Renal cortical epithelial cell (primary cell): ENCODE results near the gene CKB. TPM values are rescaled to one million over a fixed set of nuclear protein-coding genes. Genes with fewer than 3 reads are reported as not detected.

Experiments used
- DNase-seq: peaks from one replicate; pipeline ENCODE4 v3.0.0-alpha.2; 2011; ENCODE audit warnings: low read depth
- total RNA-seq: library from RNA; depleted of rRNA; stranded (reverse); fragments of >200 nt; gene quantifications from 2 replicates; pipeline ENCODE4 v1.2.3, GENCODE V29; 2014

CKB gene
- total RNA-seq, 1 donor from 2014 or later: 340 TPM

GRCh38 chr14:103549361-103550311 lies 27.0 kb upstream of the CKB start:
- DNase-seq: no peak

- no peak for DNase-seq
These were observed 26.1 kb upstream of the CKB start for GRCh38 chr14:103548463-103549351.

GRCh38 chr14:103547941-103548462 lies 25.4 kb upstream of the CKB start:
- no peak for DNase-seq

GRCh38 chr14:103547455-103547940 lies 24.9 kb upstream of the CKB start:
- no peak for DNase-seq

- no peak for DNase-seq
These were observed 24.2 kb upstream of the CKB start for GRCh38 chr14:103546652-103547454.

- DNase-seq: no peak
These were observed 23.5 kb upstream of the CKB start for GRCh38 chr14:103545915-103546651.

GRCh38 chr14:103545219-103545914 lies 22.7 kb upstream of the CKB start:
- DNase-seq: no peak

- DNase-seq: no peak
These were observed 22.0 kb upstream of the CKB start for GRCh38 chr14:103544388-103545218.

- DNase-seq: no peak
These were observed 21.2 kb upstream of the CKB start for GRCh38 chr14:103543721-103544387.

GRCh38 chr14:103543140-103543539 lies 20.5 kb upstream of the CKB start:
- DNase-seq: no peak

- DNase-seq: no peak
These were observed 20.0 kb upstream of the CKB start for GRCh38 chr14:103542605-103543088.

GRCh38 chr14:103541709-103542604 lies 19.3 kb upstream of the CKB start:
- DNase-seq: no peak

- DNase-seq: no peak
These were observed 18.4 kb upstream of the CKB start for GRCh38 chr14:103540821-103541708.

- DNase-seq: no peak
These were observed 16.6 kb upstream of the CKB start for GRCh38 chr14:103539056-103539825.

GRCh38 chr14:103538291-103539055 lies 15.8 kb upstream of the CKB start:
- DNase-seq: no peak
